BJ (cell line): ENCODE measurements around the gene TYMP. TPM values are rescaled to one million over a fixed set of nuclear protein-coding genes. Genes with fewer than 3 reads are reported as not detected.

Experiments
- CTCF ChIA-PET: fragments of 350-600 bp; formaldehyde crosslinking; extraction: SDS; loops from one replicate; lab custom pipeline; 2021; ENCODE audit warnings: antibody characterized with exemption, inconsistent platforms; lab: Yijun Ruan, JAX
- POLR2A ChIA-PET: fragments of 300-600 bp; sonication (Branson Sonifier 250); formaldehyde crosslinking; extraction: SDS; loops from one replicate; lab custom pipeline; 2021; ENCODE audit warnings: antibody characterized with exemption; lab: Charles Lee
- DNase-seq: peaks from one replicate; pipeline ENCODE4 v3.0.0-alpha.2; 2011; ENCODE audit warnings: low read depth
- H3K27me3 ChIP-seq: 2 replicates; pipeline ENCODE4 v1.6.0; 2011; ENCODE audit warnings: low read length; ENCODE audit not compliant: control insufficient read depth, insufficient read depth
- H3K36me3 ChIP-seq: 2 replicates; pipeline ENCODE4 v1.5.1; 2011; ENCODE audit warnings: low read length; ENCODE audit not compliant: control insufficient read depth, insufficient read depth
- H3K4me3 ChIP-seq: 2 replicates; pipeline ENCODE4 v1.5.1; 2011; ENCODE audit warnings: low read depth, mild to moderate bottlenecking, control low read depth, low read length
- polyA plus RNA-seq: library from polyadenylated mRNA; depleted of rRNA; stranded (reverse); fragments of >200 nt; gene quantifications from 2 replicates; pipeline ENCODE4 v1.2.3, GENCODE V29; 2011
- TF ChIP-seq, protein P1 (sequence below): IDR thresholded peaks from 2 replicates; pipeline ENCODE4 v1.5.1; 2011; ENCODE audit warnings: low read depth, mild to moderate bottlenecking, control low read depth, inconsistent platforms, low read length, moderate library complexity; ENCODE audit not compliant: insufficient read depth

The TYMP gene
- polyA plus RNA-seq, 1 experiment = 20.6 TPM

- Histone ChIP-seq H3K4me3 (no peak overlapping the region), H3K36me3 (peaks cover 33% of the 10 kb centered on the region), H3K27me3 (no peaks in the 10 kb centered on the region)
- TF ChIP-seq, protein P1, sequence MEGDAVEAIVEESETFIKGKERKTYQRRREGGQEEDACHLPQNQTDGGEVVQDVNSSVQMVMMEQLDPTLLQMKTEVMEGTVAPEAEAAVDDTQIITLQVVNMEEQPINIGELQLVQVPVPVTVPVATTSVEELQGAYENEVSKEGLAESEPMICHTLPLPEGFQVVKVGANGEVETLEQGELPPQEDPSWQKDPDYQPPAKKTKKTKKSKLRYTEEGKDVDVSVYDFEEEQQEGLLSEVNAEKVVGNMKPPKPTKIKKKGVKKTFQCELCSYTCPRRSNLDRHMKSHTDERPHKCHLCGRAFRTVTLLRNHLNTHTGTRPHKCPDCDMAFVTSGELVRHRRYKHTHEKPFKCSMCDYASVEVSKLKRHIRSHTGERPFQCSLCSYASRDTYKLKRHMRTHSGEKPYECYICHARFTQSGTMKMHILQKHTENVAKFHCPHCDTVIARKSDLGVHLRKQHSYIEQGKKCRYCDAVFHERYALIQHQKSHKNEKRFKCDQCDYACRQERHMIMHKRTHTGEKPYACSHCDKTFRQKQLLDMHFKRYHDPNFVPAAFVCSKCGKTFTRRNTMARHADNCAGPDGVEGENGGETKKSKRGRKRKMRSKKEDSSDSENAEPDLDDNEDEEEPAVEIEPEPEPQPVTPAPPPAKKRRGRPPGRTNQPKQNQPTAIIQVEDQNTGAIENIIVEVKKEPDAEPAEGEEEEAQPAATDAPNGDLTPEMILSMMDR = no peak
- ChIA-PET POLR2A (no interaction called here), CTCF (interaction anchor here (1.3 kb wide), 1 partner anchor 26 kb away, joined by 3 read pairs; the partner anchor contains the start of gene KLHDC7B)
- DNase-seq = no peak
Observed at GRCh38 chr22:50519151-50519550, 10.7 kb downstream of the TYMP start.

- DNase-seq = no peak
- ChIA-PET POLR2A (no interaction called here), CTCF (interaction anchor here (1.3 to 1.7 kb wide), 2 partner anchors 27 to 102 kb away, joined by 3 to 4 read pairs; partner anchors contain the start of gene KLHDC7B)
- TF ChIP-seq, protein P1 = no peak
- Histone ChIP-seq H3K27me3 (no peaks in the 10 kb centered on the region), H3K4me3 (no peak overlapping the region), H3K36me3 (peaks cover 28% of the 10 kb centered on the region)
Observed at GRCh38 chr22:50518606-50519005, 11.2 kb downstream of the TYMP start.

DNA sequence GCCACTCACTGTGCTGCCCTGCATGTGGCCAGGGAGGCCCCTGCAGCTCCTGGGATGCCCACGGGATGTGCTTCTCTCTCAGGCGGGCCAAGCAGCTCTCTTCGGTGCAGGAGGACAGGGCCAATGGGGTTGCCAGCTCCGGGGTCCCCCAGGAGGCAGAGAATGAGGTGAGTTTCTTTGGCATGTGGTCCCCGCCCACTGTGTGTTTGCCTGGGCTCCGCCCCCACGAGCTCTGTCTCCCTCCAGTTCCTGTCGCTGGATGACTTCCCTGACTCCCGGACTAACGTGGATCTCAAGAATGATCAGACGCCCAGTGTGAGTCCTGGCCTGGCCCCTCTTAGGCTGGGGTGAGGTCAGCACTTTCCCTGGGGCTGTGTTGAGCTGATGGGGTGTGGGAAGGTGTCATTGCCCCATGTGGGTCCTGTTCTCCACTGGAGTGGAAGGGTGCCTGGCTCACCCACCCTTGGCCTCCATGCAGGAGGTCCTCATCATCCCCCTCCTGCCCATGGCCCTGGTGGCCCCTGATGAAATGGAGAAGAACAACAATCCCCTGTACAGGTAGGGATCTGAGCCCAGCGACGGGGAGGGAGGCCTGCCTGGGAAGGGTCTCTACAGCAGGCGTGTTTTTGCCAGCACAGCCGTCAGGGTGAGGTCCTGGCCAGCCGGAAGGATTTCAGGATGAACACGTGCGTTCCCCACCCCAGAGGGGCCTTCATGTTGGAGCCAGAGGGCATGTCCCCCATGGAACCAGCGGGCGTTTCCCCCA lies 12.1 kb downstream of the TYMP start:
- no peak for DNase-seq
- CTCF ChIA-PET = interaction anchor here (1.7 to 4.2 kb wide), 2 partner anchors 8 to 103 kb away, joined by 4 to 22 read pairs; partner anchors contain the start of gene SCO2
- POLR2A ChIA-PET = no interaction called here
- H3K27me3 ChIP-seq = no peaks in the 10 kb centered on the region
- TF ChIP-seq, protein P1 = no peak
- H3K4me3 ChIP-seq = no peak overlapping the region
- peaks cover 19% of the 10 kb centered on the region for H3K36me3 ChIP-seq

DNA sequence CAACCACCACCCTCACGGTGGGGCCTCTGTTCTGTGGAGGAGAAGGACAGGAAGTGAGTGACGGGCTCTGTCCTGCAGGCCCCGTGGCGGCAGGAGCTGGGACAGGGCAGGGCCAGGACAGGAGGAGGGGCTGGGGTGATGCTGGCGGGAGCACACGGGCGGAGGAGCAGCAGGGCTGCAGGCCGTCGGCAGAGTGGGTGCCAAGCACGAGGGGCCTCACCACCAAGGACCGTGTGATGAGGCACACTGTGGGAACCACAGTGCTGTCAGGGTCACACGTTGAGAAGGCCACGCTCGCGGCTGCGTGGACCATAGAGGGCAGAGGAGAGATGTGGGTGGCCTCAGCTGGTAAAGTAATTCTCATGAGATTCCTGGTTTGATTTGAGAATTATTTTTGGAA lies 12.9 kb downstream of the TYMP start:
- TF ChIP-seq, protein P1 = no peak
- CTCF ChIA-PET = interaction anchor here (1.7 to 4.2 kb wide), 2 partner anchors 8 to 104 kb away, joined by 4 to 22 read pairs; partner anchors contain the start of gene SCO2
- DNase-seq = no peak

DNA sequence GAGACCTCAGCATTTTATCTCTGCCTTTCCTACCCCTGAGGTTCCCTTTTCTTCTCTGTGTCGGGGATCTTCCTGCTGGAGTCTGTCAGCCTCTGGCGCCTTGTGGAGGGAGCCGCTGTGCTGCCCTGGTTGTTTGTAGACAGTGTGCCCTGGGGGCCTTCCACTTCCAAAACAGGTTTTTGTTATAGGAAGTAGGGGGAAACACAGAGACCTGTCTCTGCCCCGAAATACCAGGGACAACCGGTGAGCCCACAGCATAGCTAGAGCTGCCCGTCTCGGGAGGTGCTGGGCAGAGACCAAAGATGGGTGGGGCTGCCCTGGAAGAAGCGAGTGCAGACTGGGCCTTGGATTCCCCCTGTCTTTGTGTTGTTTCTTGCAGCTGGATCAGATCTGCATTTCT lies 13.7 kb downstream of the TYMP start:
- DNase-seq = no peak
- TF ChIP-seq, protein P1 = no peak
- Histone ChIP-seq H3K27me3 (no peaks in the 10 kb centered on the region), H3K36me3 (peaks cover 9% of the 10 kb centered on the region), H3K4me3 (no peak overlapping the region)
- ChIA-PET POLR2A (no interaction called here), CTCF (interaction anchor here (1.5 to 4.2 kb wide), 2 partner anchors 9 to 19 kb away, joined by 4 to 22 read pairs; partner anchors contain the start of gene SCO2)

More for the DNA sequence above, 12.9 kb downstream of the TYMP start:
- POLR2A ChIA-PET = no interaction called here
- Histone ChIP-seq H3K36me3 (peaks cover 12% of the 10 kb centered on the region), H3K27me3 (no peaks in the 10 kb centered on the region), H3K4me3 (no peak overlapping the region)
